K562 (cell line): ENCODE results near the gene NPDC1.

Source experiments
- CTCF ChIP-seq, 3 experiments: IDR thresholded peaks in 2 of 3; conservative IDR thresholded peaks in 1 of 3; 2 replicates each; pipeline ENCODE4 v1.5.1; 2011 to 2012; ENCODE audit warnings: low read length in 3 of 3, mild to moderate bottlenecking in 3 of 3, control low read depth in 2 of 3, improper control_type of control experiment in 1 of 3, inconsistent platforms in 1 of 3, low read depth in 1 of 3, mixed read lengths in 1 of 3, moderate library complexity in 1 of 3; ENCODE audit not compliant: insufficient read depth in 2 of 3
- E2F8 ChIP-seq: fragments of 450-650 bp; IDR thresholded peaks from 2 replicates; pipeline ENCODE4 v1.7.1; 2018; ENCODE audit warnings: mild to moderate bottlenecking, low read depth; ENCODE audit not compliant: partially characterized antibody
- TAF1 ChIP-seq: IDR thresholded peaks from 2 replicates; pipeline ENCODE4 v1.6.1; 2011; ENCODE audit warnings: mild to moderate bottlenecking, low read length, moderate library complexity; ENCODE audit not compliant: insufficient read depth, control insufficient read depth, severe bottlenecking; ENCODE audit errors: extremely low read depth

- TF ChIP-seq CTCF (IDR thresholded peaks at IDR 0.05 in 2 of 3, conservative IDR thresholded peaks at IDR 0.05 in 1 of 3; ENCODE audit: insufficient read depth in 2 of 3, low read depth in 1 of 3, low read length in 3 of 3) (peak in 2 of 3 experiments; percentile 14 to 34; a peak in 2 of 6 replicates), TAF1 (no peak), E2F8 (no peak)
Observed at GRCh38 chr9:137070906-137071275, 24.9 kb upstream of the NPDC1 start.
